Measurements from ENCODE around the gene FAM98C.
A peak's percentile ranks its signal among the peaks of the same experiment; 100 is the strongest.
"Not testable (repeated sequence)": the region's sequence is repeated elsewhere in the genome, so short reads cannot be mapped to it uniquely, and the experiment has no call there.

The FAM98C gene

DNA sequence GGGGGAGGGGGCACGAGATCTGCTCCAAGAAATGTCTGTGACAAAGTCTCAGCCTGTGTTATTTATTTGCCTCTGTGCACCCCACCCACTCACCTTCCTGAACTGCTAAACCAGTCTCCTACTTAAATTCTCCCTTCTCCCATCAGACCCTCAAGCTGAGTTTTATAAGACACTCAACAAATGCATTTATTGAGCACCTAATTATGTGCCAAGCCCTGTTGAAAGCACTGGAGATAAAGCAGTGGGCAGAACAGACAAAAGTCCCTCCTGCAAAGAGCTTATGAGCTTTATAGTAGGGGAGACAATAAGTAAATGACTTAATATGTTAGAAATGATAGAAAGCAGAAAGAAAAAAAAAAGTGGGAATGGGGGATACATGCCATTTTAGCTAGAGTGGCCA is 3.4 kb upstream of the FAM98C start:
- no peak overlapping the region for H3K4me3 ChIP-seq (ENCODE audit: low read length)
- no peak for DNase-seq (ENCODE audit: low read depth)
- no peak for TF ChIP-seq CTCF (conservative IDR thresholded peaks at IDR 0.05; ENCODE audit: low read length)

- no peak for TF ChIP-seq CTCF (conservative IDR thresholded peaks at IDR 0.05; ENCODE audit: low read length)
- DNase-seq (ENCODE audit: low read depth) = no peak
- H3K4me3 ChIP-seq (ENCODE audit: low read length) = no peak overlapping the region
Observed at GRCh38 chr19:38400361-38400760, 2.5 kb upstream of the FAM98C start.

DNA sequence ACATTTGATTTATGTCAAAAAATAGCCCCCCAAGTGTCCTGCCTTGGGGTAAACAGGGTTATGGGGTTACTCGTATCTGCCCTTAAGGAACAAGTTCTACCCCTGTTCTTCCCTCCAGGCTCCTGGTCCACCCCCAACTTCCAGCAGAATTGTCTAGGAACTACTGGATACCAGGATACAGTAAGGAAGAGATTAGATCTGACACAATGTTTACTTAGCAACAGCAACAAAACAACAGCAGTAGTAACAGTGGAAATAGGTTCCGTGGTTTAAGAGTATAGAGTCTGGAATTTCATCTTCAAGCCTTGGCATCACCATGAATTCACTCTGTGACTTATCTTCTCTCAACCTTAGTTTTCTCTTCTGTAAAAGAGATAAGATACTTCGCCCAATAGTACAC is 1.7 kb upstream of the FAM98C start:
- no peak overlapping the region for H3K4me3 ChIP-seq (ENCODE audit: low read length)
- no peak for TF ChIP-seq CTCF (conservative IDR thresholded peaks at IDR 0.05; ENCODE audit: low read length)
- peak; percentile 50 for DNase-seq (ENCODE audit: low read depth)

- H3K4me3 ChIP-seq (ENCODE audit: low read length) = peak overlapping the region; percentile 59
- no peak; the same call in 1 of the 2 replicates for TF ChIP-seq CTCF (conservative IDR thresholded peaks at IDR 0.05; ENCODE audit: low read length)
- no peak for DNase-seq (ENCODE audit: low read depth)
Observed at GRCh38 chr19:38402623-38402966, 298 bp upstream of the FAM98C start.

- no peak for DNase-seq (ENCODE audit: low read depth)
- no peak overlapping the region for H3K4me3 ChIP-seq (ENCODE audit: low read length)
- no peak for TF ChIP-seq CTCF (conservative IDR thresholded peaks at IDR 0.05; ENCODE audit: low read length)
Observed at GRCh38 chr19:38404858-38405257, 2.0 kb downstream of the FAM98C start.

DNA sequence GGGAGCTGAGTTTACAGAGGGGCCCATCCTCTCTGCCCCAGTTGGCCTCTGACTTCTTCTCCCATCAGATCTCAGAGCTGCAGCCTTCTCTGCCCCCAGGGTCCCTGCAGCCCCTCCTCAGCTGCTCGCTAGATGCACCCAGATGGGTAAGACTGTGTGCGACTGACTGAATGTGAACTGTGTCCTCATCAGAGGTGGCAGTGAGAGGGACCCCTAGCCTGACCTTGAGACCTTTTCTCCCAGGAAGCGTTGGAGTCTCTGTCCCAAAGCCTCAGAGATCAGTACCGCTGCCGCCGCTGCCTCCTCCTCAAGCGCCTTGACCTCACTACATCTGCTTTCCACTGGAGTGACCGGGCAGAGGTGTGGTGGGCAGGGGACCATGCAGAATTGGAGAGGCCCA is 2.4 kb downstream of the FAM98C start:
- no peak overlapping the region for H3K4me3 ChIP-seq (ENCODE audit: low read length)
- DNase-seq (ENCODE audit: low read depth) = no peak
- no peak for TF ChIP-seq CTCF (conservative IDR thresholded peaks at IDR 0.05; ENCODE audit: low read length)

- no peak for TF ChIP-seq CTCF (conservative IDR thresholded peaks at IDR 0.05; ENCODE audit: low read length)
- H3K4me3 ChIP-seq (ENCODE audit: low read length) = no peak overlapping the region
- peak; percentile 43 for DNase-seq (ENCODE audit: low read depth)
Observed at GRCh38 chr19:38409631-38410133, 6.8 kb downstream of the FAM98C start.

- DNase-seq (ENCODE audit: low read depth); H3K4me3 ChIP-seq (ENCODE audit: low read length): not testable (repeated sequence)
Observed at GRCh38 chr19:38410407-38410806, 7.5 kb downstream of the FAM98C start.
